GM12875 (cell line): ENCODE data around the gene TPRKB.
"Not testable (repeated sequence)": the region's sequence is repeated elsewhere in the genome, so short reads cannot be mapped to it uniquely, and the experiment has no call there.

Source experiments
- H3K4me3 ChIP-seq: one replicate; pipeline ENCODE4 v1.5.1; 2011; ENCODE audit warnings: low read depth, low read length, control low read depth
- TF ChIP-seq, protein P1 (sequence below): IDR thresholded peaks from 2 replicates; pipeline ENCODE4 v1.5.1; 2011; ENCODE audit warnings: low read depth, mild to moderate bottlenecking, control low read depth, inconsistent platforms, low read length, moderate library complexity, borderline replicate concordance; ENCODE audit not compliant: insufficient read depth

TPRKB gene

DNA sequence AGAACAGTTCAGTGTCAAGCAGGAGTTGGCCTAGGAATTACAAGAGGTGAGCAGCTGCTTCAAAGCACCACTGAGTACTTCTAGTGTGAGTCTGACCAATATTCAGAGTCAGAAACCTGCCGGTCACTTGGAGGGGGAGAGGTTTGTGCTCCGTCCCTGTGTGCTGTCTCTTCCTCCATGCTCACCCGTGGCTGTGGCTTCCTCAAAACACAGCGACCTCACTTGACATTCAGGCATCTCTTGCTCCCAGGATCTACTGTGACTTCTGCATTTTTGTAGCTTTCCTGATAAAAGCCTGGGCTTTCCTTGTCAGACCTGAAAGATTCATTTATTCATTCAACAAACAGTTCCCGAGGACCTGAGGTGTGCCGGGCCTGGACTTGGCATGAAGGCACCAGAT is 32.9 kb downstream of the TPRKB start:
- TF ChIP-seq, protein P1, sequence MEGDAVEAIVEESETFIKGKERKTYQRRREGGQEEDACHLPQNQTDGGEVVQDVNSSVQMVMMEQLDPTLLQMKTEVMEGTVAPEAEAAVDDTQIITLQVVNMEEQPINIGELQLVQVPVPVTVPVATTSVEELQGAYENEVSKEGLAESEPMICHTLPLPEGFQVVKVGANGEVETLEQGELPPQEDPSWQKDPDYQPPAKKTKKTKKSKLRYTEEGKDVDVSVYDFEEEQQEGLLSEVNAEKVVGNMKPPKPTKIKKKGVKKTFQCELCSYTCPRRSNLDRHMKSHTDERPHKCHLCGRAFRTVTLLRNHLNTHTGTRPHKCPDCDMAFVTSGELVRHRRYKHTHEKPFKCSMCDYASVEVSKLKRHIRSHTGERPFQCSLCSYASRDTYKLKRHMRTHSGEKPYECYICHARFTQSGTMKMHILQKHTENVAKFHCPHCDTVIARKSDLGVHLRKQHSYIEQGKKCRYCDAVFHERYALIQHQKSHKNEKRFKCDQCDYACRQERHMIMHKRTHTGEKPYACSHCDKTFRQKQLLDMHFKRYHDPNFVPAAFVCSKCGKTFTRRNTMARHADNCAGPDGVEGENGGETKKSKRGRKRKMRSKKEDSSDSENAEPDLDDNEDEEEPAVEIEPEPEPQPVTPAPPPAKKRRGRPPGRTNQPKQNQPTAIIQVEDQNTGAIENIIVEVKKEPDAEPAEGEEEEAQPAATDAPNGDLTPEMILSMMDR = no peak
- H3K4me3 ChIP-seq = no peak overlapping the region

DNA sequence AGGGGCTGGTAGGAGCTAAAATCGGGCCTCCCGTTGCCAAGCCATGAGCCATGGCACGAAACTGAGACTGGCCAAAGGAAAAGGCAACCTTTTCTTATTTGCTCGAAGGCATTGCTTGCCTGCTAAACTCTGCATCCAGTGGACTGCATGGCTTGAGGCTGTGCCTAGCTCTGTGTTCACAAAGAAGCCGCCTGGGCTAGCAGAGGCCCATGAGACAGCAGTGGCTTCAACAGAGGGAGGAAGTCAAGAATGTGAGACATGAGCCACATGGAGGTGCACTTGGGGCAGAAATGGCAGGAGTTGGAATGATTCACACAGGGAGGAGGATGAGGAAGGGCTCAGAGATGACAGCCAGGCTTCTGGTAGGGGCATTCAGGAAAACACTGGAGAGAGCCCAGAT is 33.5 kb downstream of the TPRKB start:
- no peak overlapping the region for H3K4me3 ChIP-seq

DNA sequence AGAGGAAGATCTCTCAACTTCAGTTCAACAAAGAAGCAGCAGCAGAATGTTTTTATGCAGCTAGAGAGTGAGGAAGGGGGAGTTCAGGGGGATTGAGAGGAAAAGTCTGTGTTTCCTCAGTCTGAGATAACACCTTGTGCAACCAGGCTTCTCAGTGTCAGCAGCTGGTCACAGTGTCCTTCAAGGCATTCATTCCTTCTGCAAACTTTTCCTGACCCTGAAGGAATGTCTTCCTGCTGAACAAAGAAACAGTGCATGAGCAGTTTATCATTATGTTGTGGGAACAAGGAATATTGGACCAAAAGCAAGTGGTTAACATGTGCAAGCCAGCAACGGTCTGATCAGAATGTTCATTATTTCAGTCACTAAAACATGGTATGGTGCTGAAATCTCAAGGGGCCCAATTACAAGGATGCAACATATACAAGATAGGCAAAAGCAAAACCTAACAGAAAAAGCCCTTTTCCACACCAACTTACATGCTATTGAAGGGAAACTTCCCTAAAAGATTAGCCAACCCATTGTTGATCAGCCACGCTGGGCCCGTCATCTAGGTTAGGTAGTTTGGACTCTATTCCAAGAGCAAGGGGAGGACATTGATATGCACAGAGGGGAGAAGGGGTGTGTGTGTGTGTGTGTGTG is 34.2 kb downstream of the TPRKB start:
- not testable (repeated sequence) for H3K4me3 ChIP-seq

More for the DNA sequence above, 33.5 kb downstream of the TPRKB start:
- TF ChIP-seq, protein P1 = no peak

DNA sequence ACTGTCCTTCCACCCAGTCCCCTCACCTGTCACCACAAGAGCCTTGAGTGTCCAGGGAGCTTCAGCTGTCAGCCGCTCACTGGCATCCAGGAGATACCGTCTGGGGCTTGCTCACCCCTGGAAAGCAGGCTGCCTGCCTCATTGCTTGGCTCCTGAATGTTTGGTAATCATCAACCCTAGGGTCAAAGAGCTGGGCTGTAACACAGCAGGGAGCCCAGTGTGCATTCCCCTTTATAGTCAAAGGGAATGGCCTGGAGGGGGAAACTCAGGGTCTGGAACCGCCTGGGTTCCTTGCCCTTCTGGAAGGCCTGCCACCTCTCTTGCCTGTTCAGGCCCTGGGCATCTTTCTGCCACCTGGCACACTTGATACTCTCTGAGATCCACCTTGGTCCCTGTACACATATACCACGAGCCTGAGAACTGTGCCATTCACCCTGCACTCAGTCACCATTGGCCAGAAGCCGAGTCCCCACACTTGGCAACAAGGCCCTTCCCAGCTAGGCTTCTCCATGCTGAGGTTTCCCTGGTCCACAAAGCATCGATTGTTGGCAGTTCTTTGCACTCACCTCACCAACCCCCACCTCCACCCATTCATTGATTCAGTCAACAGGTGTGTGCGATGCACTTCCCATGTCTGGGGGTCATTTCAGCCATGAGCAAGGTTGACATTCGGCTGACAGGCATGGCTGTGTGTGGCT is 35.0 kb downstream of the TPRKB start:
- H3K4me3 ChIP-seq = no peak overlapping the region
- TF ChIP-seq, protein P1 = no peak

DNA sequence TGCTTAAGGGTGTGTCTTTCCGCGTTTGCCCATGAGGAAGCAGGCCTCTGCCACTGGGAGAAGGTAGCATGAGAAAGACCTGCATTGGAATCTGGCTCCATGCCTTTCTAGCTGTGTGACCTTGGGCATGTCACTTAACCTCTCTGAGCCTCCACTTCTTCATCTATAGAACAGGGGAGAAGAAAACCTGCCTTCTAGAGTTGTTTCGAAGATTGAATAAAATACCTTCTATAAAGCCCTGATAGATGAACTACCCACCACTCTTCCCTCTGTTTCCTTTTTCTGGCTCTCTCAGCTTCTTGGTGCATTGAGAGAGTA is 35.7 kb downstream of the TPRKB start:
- not testable (repeated sequence) for H3K4me3 ChIP-seq

DNA sequence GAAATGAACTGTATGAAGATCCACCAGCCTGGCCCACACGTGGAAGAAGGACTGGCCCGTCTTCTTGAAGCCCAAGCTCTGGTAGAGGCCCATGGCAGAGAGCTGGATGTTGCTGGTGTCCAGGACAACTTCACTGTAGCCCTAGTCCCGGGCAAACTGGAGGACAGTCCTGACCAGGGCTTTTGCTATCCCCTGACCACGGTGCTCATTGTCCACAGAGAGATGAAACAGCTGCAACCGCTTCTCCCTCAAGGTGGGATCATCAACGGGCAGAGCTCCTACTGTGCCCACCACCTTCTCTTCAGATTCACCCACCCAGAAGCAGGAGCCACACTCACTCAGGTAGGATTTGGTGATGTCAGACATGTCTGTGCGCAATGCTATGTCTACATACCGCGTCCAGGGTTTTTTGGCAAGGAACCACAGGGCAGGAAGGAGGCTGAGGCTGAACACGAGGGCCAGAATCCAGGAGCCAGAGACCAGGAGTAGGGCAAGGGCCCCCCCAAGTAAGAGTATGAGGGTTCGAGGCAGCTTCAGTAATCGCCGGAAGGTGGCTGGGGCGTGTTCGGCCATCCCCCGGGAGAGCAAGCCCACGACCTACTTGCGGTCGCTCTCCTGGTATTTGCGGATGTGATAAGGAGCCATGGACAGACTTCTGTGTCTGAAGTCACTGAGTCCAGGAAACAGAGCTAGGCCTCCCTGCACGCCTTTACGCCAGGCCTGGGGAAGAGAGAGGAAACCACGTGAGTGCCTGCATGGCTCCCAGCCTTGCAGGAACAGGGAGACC is 36.3 kb downstream of the TPRKB start:
- no peak overlapping the region for H3K4me3 ChIP-seq
- TF ChIP-seq, protein P1 = no peak

DNA sequence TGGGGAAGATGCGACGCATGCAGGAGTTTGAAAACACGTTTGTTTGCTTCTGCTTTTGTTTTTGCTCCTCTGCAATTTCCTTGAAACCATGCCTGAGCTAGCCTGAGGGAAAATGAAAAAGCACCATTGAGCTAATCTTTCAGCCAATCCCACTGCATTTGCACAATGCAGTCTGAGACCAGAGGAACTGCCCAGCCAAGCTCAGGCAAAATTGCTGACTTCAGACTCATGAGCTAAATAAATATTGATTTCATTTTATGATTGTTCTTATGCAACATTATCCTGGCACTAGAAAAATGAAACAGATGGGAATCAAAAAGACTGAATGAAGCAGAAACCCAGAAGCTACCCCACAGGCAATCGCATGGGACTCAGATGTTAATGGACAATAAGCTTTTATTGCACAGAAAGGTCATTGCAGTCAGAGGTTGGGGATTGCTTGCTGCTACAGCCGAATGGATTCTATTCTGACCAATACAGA is 37.0 kb downstream of the TPRKB start:
- TF ChIP-seq, protein P1 = no peak
- no peak overlapping the region for H3K4me3 ChIP-seq

DNA sequence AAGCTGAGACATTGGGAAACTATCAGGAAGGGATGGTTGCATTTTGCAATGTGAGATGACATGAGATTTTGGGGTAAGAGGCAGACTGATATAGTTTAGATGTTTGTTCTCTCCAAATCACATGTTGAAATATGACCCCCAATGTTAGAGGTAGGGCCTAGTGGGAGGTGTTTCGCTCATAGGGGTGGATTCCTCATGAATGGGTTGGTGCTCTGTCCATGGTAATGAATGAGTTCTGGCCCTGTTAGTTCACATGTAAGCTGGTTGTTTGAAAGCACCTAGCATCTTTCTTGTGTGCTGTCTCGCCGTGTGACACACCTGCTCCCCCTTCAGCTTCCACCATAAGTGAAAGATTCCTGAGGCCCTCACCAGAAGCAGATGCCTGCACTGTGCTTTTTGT is 37.7 kb downstream of the TPRKB start:
- H3K4me3 ChIP-seq = no peak overlapping the region
- TF ChIP-seq, protein P1 = no peak
